ENCODE results near the gene SPN. TPM values are rescaled to one million over a fixed set of nuclear protein-coding genes. Genes with fewer than 3 reads are reported as not detected.
"Not testable (repeated sequence)": the region's sequence is repeated elsewhere in the genome, so short reads cannot be mapped to it uniquely, and the experiment has no call there.

SPN gene
- total RNA-seq, 1 donor from 2014 or later: not detected

GRCh38 chr16:29644973-29645693 is 17.9 kb upstream of the SPN start:
- DNase-seq (ENCODE audit: extremely low read depth, low read depth, low spot score): no peak

- no peak for DNase-seq (ENCODE audit: extremely low read depth, low read depth, low spot score)
Measured at GRCh38 chr16:29645694-29646187, 17.3 kb upstream of the SPN start.

GRCh38 chr16:29646947-29647346 is 16.1 kb upstream of the SPN start:
- no peak for DNase-seq (ENCODE audit: extremely low read depth, low read depth, low spot score)

- no peak for DNase-seq (ENCODE audit: extremely low read depth, low read depth, low spot score)
Measured at GRCh38 chr16:29649588-29650494, 13.2 kb upstream of the SPN start.

GRCh38 chr16:29650771-29651170 is 12.3 kb upstream of the SPN start:
- DNase-seq (ENCODE audit: extremely low read depth, low read depth, low spot score): no peak

- DNase-seq (ENCODE audit: extremely low read depth, low read depth, low spot score): no peak
Measured at GRCh38 chr16:29651774-29652349, 11.2 kb upstream of the SPN start.

- no peak for DNase-seq (ENCODE audit: extremely low read depth, low read depth, low spot score)
Measured at GRCh38 chr16:29653471-29653870, 9.6 kb upstream of the SPN start.

- DNase-seq (ENCODE audit: extremely low read depth, low read depth, low spot score): not testable (repeated sequence)
Measured at GRCh38 chr16:29653890-29654289, 9.2 kb upstream of the SPN start.

- no peak for DNase-seq (ENCODE audit: extremely low read depth, low read depth, low spot score)
Measured at GRCh38 chr16:29656688-29657523, 6.1 kb upstream of the SPN start.

GRCh38 chr16:29658705-29659104 is 4.3 kb upstream of the SPN start:
- DNase-seq (ENCODE audit: extremely low read depth, low read depth, low spot score): no peak

- DNase-seq (ENCODE audit: extremely low read depth, low read depth, low spot score): no peak
Measured at GRCh38 chr16:29662000-29662728, 883 bp upstream of the SPN start.

GRCh38 chr16:29662729-29663015 is 375 bp upstream of the SPN start:
- no peak for DNase-seq (ENCODE audit: extremely low read depth, low read depth, low spot score)

- no peak for DNase-seq (ENCODE audit: extremely low read depth, low read depth, low spot score)
Measured at GRCh38 chr16:29663807-29664090, 702 bp downstream of the SPN start.

GRCh38 chr16:29664091-29664921 is 1.3 kb downstream of the SPN start:
- no peak for DNase-seq (ENCODE audit: extremely low read depth, low read depth, low spot score)

GRCh38 chr16:29665294-29666077 is 2.4 kb downstream of the SPN start:
- no peak for DNase-seq (ENCODE audit: extremely low read depth, low read depth, low spot score)

GRCh38 chr16:29667322-29667610 is 4.2 kb downstream of the SPN start:
- not testable (repeated sequence) for DNase-seq (ENCODE audit: extremely low read depth, low read depth, low spot score)

GRCh38 chr16:29667755-29668154 is 4.7 kb downstream of the SPN start:
- no peak for DNase-seq (ENCODE audit: extremely low read depth, low read depth, low spot score)

GRCh38 chr16:29668267-29668666 is 5.2 kb downstream of the SPN start:
- no peak for DNase-seq (ENCODE audit: extremely low read depth, low read depth, low spot score)

- no peak for DNase-seq (ENCODE audit: extremely low read depth, low read depth, low spot score)
Measured at GRCh38 chr16:29673501-29673900, 10.5 kb downstream of the SPN start.
